Measurements from ENCODE around the gene PIK3AP1. TPM values are rescaled to one million over a fixed set of nuclear protein-coding genes. Genes with fewer than 3 reads are reported as not detected.

The PIK3AP1 gene
- total and polyA plus RNA-seq, 2 of the 4 experiments (the other 2 are of a cell fraction): under 0.01 to 0.14 TPM

- BruUV-seq (replicated peaks): no TSS peak
- no peaks in the 10 kb centered on the region for H3K27me3 ChIP-seq (ENCODE audit: control insufficient read depth, insufficient read depth, low read length)
- no peak overlapping the region for H3K27ac ChIP-seq (ENCODE audit: insufficient read depth, low read length)
- peaks cover 5% of the 10 kb centered on the region for H3K36me3 ChIP-seq (ENCODE audit: control insufficient read depth, insufficient read depth, low read length)
- H3K14ac ChIP-seq (replicated peaks; ENCODE audit: low read depth, low read length): no peak overlapping the region
- H3K23ac ChIP-seq (ENCODE audit: low read depth, low read length): no peak overlapping the region
- intact Hi-C loops (cut with micrococcal nuclease): no loop called here
- dilution Hi-C loops (cut with HindIII; ENCODE audit: low sequenced_read_pairs, unreplicated experiment): no loop called here
- no peak overlapping the region for H4K8ac ChIP-seq (ENCODE audit: low read depth in 2 of 2, low read length in 2 of 2)
- in situ Hi-C loops (cut with MboI; ENCODE audit: low sequenced_read_pairs): no loop called here
- H2BK5ac ChIP-seq (ENCODE audit: low read depth, low read length, poor library complexity, severe bottlenecking): no peak overlapping the region
- DNase-seq: no peak
- no peaks in the 10 kb centered on the region for H3K9me3 ChIP-seq (ENCODE audit: control insufficient read depth, insufficient read depth, low read length)
- H3K4me2 ChIP-seq (ENCODE audit: low read depth, low read length): no peak overlapping the region
- H2BK15ac ChIP-seq (ENCODE audit: low read depth, low read length): no peak overlapping the region
- peaks cover 5% of the 10 kb centered on the region; the same call in 1 of the 2 replicates for H3K4me1 ChIP-seq (ENCODE audit: control insufficient read depth, insufficient read depth, low read length)
- ChIA-PET POLR2A (ENCODE audit: unreplicated experiment) (no interaction called here), CTCF (no interaction called here)
- H3K4ac ChIP-seq (ENCODE audit: low read depth, low read length): no peak overlapping the region
- no peak overlapping the region for H2AFZ ChIP-seq (replicated peaks; ENCODE audit: low read length, poor library complexity)
- H4K91ac ChIP-seq (ENCODE audit: insufficient read depth, low read depth, low read length): no peak overlapping the region
- no peak overlapping the region for H4K5ac ChIP-seq (ENCODE audit: low read depth, low read length)
- H2AK5ac ChIP-seq (ENCODE audit: low read depth, low read length): no peak overlapping the region
- peaks cover 0 to 39% of the 10 kb centered on the region in 2 experiments; a peak in 2 of 4 replicates for H3K79me1 ChIP-seq (ENCODE audit: low read depth in 1 of 2, low read length in 2 of 2)
- no peak overlapping the region for H2BK20ac ChIP-seq (ENCODE audit: low read depth, low read length)
- H2AK9ac ChIP-seq (replicated peaks; ENCODE audit: low read depth, low read length, poor library complexity): no peak overlapping the region
- H2BK120ac ChIP-seq (ENCODE audit: low read depth, low read length): no peak overlapping the region
- H3K56ac ChIP-seq (ENCODE audit: extremely low read depth, insufficient read depth, low read length): no peak overlapping the region
- no peak overlapping the region for H3K4me3 ChIP-seq (ENCODE audit: insufficient read depth, low read depth, low read length)
- TF ChIP-seq NFE2L2 (IDR thresholded peaks at IDR 0.05; ENCODE audit: low read depth, low read length) (no peak), CTCF (conservative IDR thresholded peaks at IDR 0.05; ENCODE audit: low read depth, low read length) (no peak), SMC3 (IDR thresholded peaks at IDR 0.05; ENCODE audit: low read depth, low read length) (no peak), USF2 (IDR thresholded peaks at IDR 0.05; ENCODE audit: low read depth, low read length) (no peak)
- no peak for ATAC-seq (ENCODE audit: low read depth)
- peaks cover 88% of the 10 kb centered on the region for H4K20me1 ChIP-seq (ENCODE audit: insufficient read depth, low read length)
- H3K9ac ChIP-seq (ENCODE audit: low read depth, low read length): no peak overlapping the region
- peaks cover 9% of the 10 kb centered on the region for H3K9me1 ChIP-seq (ENCODE audit: insufficient read depth, low read length)
- no peak overlapping the region for H3K18ac ChIP-seq (ENCODE audit: low read depth, low read length)
- WGBS, 2 experiments (ENCODE audit: extremely low coverage in 2 of 2, insufficient read length in 1 of 2): 80% methylated on average over 1 of the region's 5 CpGs; no CpG with 5 or more reads in 1 of the 2 experiments
These were observed 141.7 kb downstream of the PIK3AP1 start for GRCh38 chr10:96578633-96579032.
